GM12878 (cell line): Measurements from ENCODE around the gene ITK. TPM values are rescaled to one million over a fixed set of nuclear protein-coding genes. Genes with fewer than 3 reads are reported as not detected.

Experiments
- MLLT1 ChIP-seq: fragments of 450-650 bp; IDR thresholded peaks from 2 replicates; pipeline ENCODE4 v1.6.1; 2016; ENCODE audit warnings: mild to moderate bottlenecking
- TCF3 ChIP-seq: IDR thresholded peaks from 2 replicates; pipeline ENCODE4 v1.6.1; 2012; ENCODE audit warnings: low read depth, mild to moderate bottlenecking, low read length, borderline replicate concordance; ENCODE audit not compliant: insufficient read depth
- ZBTB11 ChIP-seq: fragments of 450-650 bp; formaldehyde crosslinking; IDR thresholded peaks from 2 replicates; pipeline ENCODE4 v1.5.0; 2022; ENCODE audit warnings: mild to moderate bottlenecking, missing genetic modification characterization
- polyA plus RNA-seq, 11 experiments: library from polyadenylated mRNA; depleted of rRNA in 4 of 11; unstranded in 6 of 11; stranded (reverse) in 5 of 11; fragments of >200 nt; fragmentation: Nextera tagmentation in 4 of 11; fragmentation: Illumina TruSeq in 1 of 11; extraction: Ambion mirVana in 4 of 11; extraction: Trizol in 1 of 11; gene quantifications; 1 replicate in 1 of 11; 2 replicates in 10 of 11; pipeline versions ENCODE4 v1.2.1 to v1.2.3, GENCODE V29; 2011 to 2016; ENCODE audit warnings: inconsistent platforms in 2 of 11, missing spikeins in 2 of 11, low read depth in 1 of 11
- total RNA-seq, 4 experiments: library from RNA; depleted of rRNA in 3 of 4; stranded (reverse); fragments of >200 nt in 3 of 4; fragmentation: Illumina TruSeq in 1 of 4; extraction: Trizol in 1 of 4; gene quantifications; 2 replicates each; pipeline versions ENCODE4 v1.2.1 to v1.2.3, GENCODE V29; 2013 to 2021
- TF ChIP-seq, protein P1 (sequence below): fragments of 450-650 bp; IDR thresholded peaks from 2 replicates; pipeline ENCODE4 v1.6.1; 2017; ENCODE audit warnings: mild to moderate bottlenecking, moderate library complexity
- TF ChIP-seq, protein P2 (sequence below): IDR thresholded peaks from 2 replicates; pipeline ENCODE4 v1.6.1; 2012; ENCODE audit warnings: low read depth, low read length, improper control_type of control experiment

The ITK gene
- total and polyA plus RNA-seq, 10 of the 15 experiments (the other 5 are each of a cell fraction or from before 2014, with no cell fraction given) = 0.05 to 2.4 (median 0.76) TPM

- TF ChIP-seq ZBTB11 (CRISPR knock-in tag) = no peak
- 0 out of 2 replicates have a peak, but pooled peaks have one; percentile 8 for TF ChIP-seq TCF3
- peak; percentile 23; the same call in 1 of the 2 replicates for TF ChIP-seq MLLT1
- TF ChIP-seq, protein P1, sequence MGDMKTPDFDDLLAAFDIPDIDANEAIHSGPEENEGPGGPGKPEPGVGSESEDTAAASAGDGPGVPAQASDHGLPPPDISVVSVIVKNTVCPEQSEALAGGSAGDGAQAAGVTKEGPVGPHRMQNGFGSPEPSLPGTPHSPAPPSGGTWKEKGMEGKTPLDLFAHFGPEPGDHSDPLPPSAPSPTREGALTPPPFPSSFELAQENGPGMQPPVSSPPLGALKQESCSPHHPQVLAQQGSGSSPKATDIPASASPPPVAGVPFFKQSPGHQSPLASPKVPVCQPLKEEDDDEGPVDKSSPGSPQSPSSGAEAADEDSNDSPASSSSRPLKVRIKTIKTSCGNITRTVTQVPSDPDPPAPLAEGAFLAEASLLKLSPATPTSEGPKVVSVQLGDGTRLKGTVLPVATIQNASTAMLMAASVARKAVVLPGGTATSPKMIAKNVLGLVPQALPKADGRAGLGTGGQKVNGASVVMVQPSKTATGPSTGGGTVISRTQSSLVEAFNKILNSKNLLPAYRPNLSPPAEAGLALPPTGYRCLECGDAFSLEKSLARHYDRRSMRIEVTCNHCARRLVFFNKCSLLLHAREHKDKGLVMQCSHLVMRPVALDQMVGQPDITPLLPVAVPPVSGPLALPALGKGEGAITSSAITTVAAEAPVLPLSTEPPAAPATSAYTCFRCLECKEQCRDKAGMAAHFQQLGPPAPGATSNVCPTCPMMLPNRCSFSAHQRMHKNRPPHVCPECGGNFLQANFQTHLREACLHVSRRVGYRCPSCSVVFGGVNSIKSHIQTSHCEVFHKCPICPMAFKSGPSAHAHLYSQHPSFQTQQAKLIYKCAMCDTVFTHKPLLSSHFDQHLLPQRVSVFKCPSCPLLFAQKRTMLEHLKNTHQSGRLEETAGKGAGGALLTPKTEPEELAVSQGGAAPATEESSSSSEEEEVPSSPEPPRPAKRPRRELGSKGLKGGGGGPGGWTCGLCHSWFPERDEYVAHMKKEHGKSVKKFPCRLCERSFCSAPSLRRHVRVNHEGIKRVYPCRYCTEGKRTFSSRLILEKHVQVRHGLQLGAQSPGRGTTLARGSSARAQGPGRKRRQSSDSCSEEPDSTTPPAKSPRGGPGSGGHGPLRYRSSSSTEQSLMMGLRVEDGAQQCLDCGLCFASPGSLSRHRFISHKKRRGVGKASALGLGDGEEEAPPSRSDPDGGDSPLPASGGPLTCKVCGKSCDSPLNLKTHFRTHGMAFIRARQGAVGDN = peak; percentile 29; the same call in 1 of the 2 replicates
- TF ChIP-seq, protein P2, sequence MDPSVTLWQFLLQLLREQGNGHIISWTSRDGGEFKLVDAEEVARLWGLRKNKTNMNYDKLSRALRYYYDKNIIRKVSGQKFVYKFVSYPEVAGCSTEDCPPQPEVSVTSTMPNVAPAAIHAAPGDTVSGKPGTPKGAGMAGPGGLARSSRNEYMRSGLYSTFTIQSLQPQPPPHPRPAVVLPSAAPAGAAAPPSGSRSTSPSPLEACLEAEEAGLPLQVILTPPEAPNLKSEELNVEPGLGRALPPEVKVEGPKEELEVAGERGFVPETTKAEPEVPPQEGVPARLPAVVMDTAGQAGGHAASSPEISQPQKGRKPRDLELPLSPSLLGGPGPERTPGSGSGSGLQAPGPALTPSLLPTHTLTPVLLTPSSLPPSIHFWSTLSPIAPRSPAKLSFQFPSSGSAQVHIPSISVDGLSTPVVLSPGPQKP = peak; percentile 71
Observed at GRCh38 chr5:157142317-157143126, 38.1 kb upstream of the ITK start, which contains the start of gene MED7 (continued).
